MM.1S (cell line): ENCODE measurements around the gene CFAP61.

Experiments
- CTCF ChIP-seq: fragments of 300-600 bp; sonication (generic); IDR thresholded peaks from 2 replicates; pipeline ENCODE4 v1.5.1; 2016; ENCODE audit warnings: antibody characterized with exemption, low read length, mixed read lengths
- EZH2 ChIP-seq: fragments of 300-600 bp; sonication (generic); optimal IDR thresholded peaks from 2 replicates; pipeline ENCODE3; 2017; ENCODE audit warnings: low read depth, mild to moderate bottlenecking, antibody characterized with exemption, low read length, mixed read lengths

GRCh38 chr20:20322912-20323311 lies 270.6 kb downstream of the CFAP61 start:
- no peak for TF ChIP-seq CTCF
- no peak for TF ChIP-seq EZH2
